ENCODE measurements around the gene USP3. TPM values are rescaled to one million over a fixed set of nuclear protein-coding genes. Genes with fewer than 3 reads are reported as not detected.

Gene USP3
- total and polyA plus RNA-seq, 10 of the 15 experiments (the other 5 are each of a cell fraction or from before 2014, with no cell fraction given), result 23.8 to 64.5 (median 50.3) TPM

- TF ChIP-seq, protein P1, sequence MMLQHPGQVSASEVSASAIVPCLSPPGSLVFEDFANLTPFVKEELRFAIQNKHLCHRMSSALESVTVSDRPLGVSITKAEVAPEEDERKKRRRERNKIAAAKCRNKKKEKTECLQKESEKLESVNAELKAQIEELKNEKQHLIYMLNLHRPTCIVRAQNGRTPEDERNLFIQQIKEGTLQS (IDR thresholded peaks at IDR 0.05; ENCODE audit: borderline replicate concordance, extremely low read depth, low read depth, low read length), result no peak
- TF ChIP-seq JUND (IDR thresholded peaks at IDR 0.05; ENCODE audit: low read depth, low read length) (0 out of 2 replicates have a peak, but pooled peaks have one; percentile 46), NFIC (IDR thresholded peaks at IDR 0.05; ENCODE audit: low read depth, low read length) (no peak), SREBF1 (IDR thresholded peaks at IDR 0.05; ENCODE audit: low read length) (no peak), SUPT20H (IDR thresholded peaks at IDR 0.05; ENCODE audit: borderline replicate concordance, control insufficient read depth, low read depth, low read length) (no peak), NFYA (IDR thresholded peaks at IDR 0.05; ENCODE audit: borderline replicate concordance, low read depth, low read length) (no peak), ZBTB33 (IDR thresholded peaks at IDR 0.05) (no peak), SREBF2 (IDR thresholded peaks at IDR 0.05; ENCODE audit: low read length) (no peak), POLR2A (IDR thresholded peaks at IDR 0.05; ENCODE audit: low read depth, low read length) (peak; percentile 94), SMARCA5 (IDR thresholded peaks at IDR 0.05) (no peak; the same call in 1 of the 2 replicates), NFYB (IDR thresholded peaks at IDR 0.05; ENCODE audit: insufficient read depth, low read depth, low read length) (no peak), CUX1 (IDR thresholded peaks at IDR 0.05; ENCODE audit: insufficient replicate concordance, low read depth, low read length) (no peak), ZZZ3 (IDR thresholded peaks at IDR 0.05; ENCODE audit: control insufficient read depth, insufficient read length, low read depth) (no peak), CHD1 (IDR thresholded peaks at IDR 0.05; ENCODE audit: low read depth, low read length) (no peak), EGR1 (IDR thresholded peaks at IDR 0.05; ENCODE audit: borderline replicate concordance in 1 of 2, low read depth in 2 of 2, low read length in 2 of 2) (peak; percentile 78 to 93; a peak in 2 of 3 replicates), MLLT1 (IDR thresholded peaks at IDR 0.05) (no peak), TARDBP (IDR thresholded peaks at IDR 0.05; ENCODE audit: borderline replicate concordance) (no peak)
- TF ChIP-seq, protein P2, sequence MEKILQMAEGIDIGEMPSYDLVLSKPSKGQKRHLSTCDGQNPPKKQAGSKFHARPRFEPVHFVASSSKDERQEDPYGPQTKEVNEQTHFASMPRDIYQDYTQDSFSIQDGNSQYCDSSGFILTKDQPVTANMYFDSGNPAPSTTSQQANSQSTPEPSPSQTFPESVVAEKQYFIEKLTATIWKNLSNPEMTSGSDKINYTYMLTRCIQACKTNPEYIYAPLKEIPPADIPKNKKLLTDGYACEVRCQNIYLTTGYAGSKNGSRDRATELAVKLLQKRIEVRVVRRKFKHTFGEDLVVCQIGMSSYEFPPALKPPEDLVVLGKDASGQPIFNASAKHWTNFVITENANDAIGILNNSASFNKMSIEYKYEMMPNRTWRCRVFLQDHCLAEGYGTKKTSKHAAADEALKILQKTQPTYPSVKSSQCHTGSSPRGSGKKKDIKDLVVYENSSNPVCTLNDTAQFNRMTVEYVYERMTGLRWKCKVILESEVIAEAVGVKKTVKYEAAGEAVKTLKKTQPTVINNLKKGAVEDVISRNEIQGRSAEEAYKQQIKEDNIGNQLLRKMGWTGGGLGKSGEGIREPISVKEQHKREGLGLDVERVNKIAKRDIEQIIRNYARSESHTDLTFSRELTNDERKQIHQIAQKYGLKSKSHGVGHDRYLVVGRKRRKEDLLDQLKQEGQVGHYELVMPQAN (conservative IDR thresholded peaks at IDR 0.05), result no peak
- TF ChIP-seq, protein P3, sequence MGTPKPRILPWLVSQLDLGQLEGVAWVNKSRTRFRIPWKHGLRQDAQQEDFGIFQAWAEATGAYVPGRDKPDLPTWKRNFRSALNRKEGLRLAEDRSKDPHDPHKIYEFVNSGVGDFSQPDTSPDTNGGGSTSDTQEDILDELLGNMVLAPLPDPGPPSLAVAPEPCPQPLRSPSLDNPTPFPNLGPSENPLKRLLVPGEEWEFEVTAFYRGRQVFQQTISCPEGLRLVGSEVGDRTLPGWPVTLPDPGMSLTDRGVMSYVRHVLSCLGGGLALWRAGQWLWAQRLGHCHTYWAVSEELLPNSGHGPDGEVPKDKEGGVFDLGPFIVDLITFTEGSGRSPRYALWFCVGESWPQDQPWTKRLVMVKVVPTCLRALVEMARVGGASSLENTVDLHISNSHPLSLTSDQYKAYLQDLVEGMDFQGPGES (IDR thresholded peaks at IDR 0.05), result no peak
Measured at GRCh38 chr15:63600616-63601025, 96.2 kb downstream of the USP3 start (continued).
